OCI-LY1 (cell line): Measurements from ENCODE around the gene GOLGA2.

Source experiments
- CTCF ChIP-seq: fragments of 200-600 bp; sonication (generic), shearing (Covaris generic); IDR thresholded peaks from 2 replicates; pipeline ENCODE4 v1.5.1; 2017; ENCODE audit warnings: mild to moderate bottlenecking, antibody characterized with exemption, low read length, moderate library complexity, mixed read lengths
- EZH2 ChIP-seq: fragments of 200-600 bp; sonication (generic), shearing (Covaris generic); IDR thresholded peaks from 2 replicates; pipeline ENCODE4 v1.8.0; 2017; ENCODE audit warnings: borderline replicate concordance, mixed run types, mild to moderate bottlenecking, antibody characterized with exemption, low read length, moderate library complexity, mixed read lengths

- TF ChIP-seq CTCF: no peak
- no peak for TF ChIP-seq EZH2
Observed at GRCh38 chr9:128247226-128247803, 28.5 kb downstream of the GOLGA2 start.
